Activated CD4-positive, alpha-beta T cell treated with anti-CD3 and anti-CD28 coated beads, Interleukin-2, amount 50 U/mL, for 48 hours (primary cell): ENCODE measurements around the gene LMOD2.

Experiments used
- DNase-seq, 2 experiments: peaks; one replicate each; pipeline ENCODE4 v3.0.0-alpha.2; 2020

Gene LMOD2

GRCh38 chr7:123641901-123642300 is 13.8 kb upstream of the LMOD2 start:
- DNase-seq = no peak

- DNase-seq = no peak
Observed at GRCh38 chr7:123643495-123644441, 11.9 kb upstream of the LMOD2 start.

GRCh38 chr7:123645516-123645915 is 10.2 kb upstream of the LMOD2 start:
- DNase-seq = no peak

- no peak for DNase-seq
Observed at GRCh38 chr7:123647106-123647730, 8.4 kb upstream of the LMOD2 start.

GRCh38 chr7:123649964-123650363 is 5.7 kb upstream of the LMOD2 start:
- no peak for DNase-seq

- DNase-seq = no peak
Observed at GRCh38 chr7:123650595-123650994, 5.1 kb upstream of the LMOD2 start.

- no peak for DNase-seq
Observed at GRCh38 chr7:123652406-123652805, 3.3 kb upstream of the LMOD2 start.

GRCh38 chr7:123653162-123653561 is 2.5 kb upstream of the LMOD2 start:
- no peak for DNase-seq

GRCh38 chr7:123656544-123657303 is 1.1 kb downstream of the LMOD2 start:
- no peak for DNase-seq

- no peak for DNase-seq
Observed at GRCh38 chr7:123657304-123657685, 1.6 kb downstream of the LMOD2 start.

GRCh38 chr7:123658023-123658422 is 2.4 kb downstream of the LMOD2 start:
- no peak for DNase-seq

- no peak for DNase-seq
Observed at GRCh38 chr7:123660514-123661354, 5.1 kb downstream of the LMOD2 start.

- no peak for DNase-seq
Observed at GRCh38 chr7:123661765-123662164, 6.1 kb downstream of the LMOD2 start.

- DNase-seq = no peak
Observed at GRCh38 chr7:123662293-123662692, 6.6 kb downstream of the LMOD2 start.

- DNase-seq = no peak
Observed at GRCh38 chr7:123662755-123663154, 7.1 kb downstream of the LMOD2 start.

- DNase-seq = no peak
Observed at GRCh38 chr7:123663200-123663599, 7.5 kb downstream of the LMOD2 start.

GRCh38 chr7:123665157-123665556 is 9.5 kb downstream of the LMOD2 start:
- no peak for DNase-seq

- no peak for DNase-seq
Observed at GRCh38 chr7:123665896-123666295, 10.2 kb downstream of the LMOD2 start.

- no peak for DNase-seq
Observed at GRCh38 chr7:123666492-123666891, 10.8 kb downstream of the LMOD2 start.

- DNase-seq = no peak
Observed at GRCh38 chr7:123669485-123669884, 13.8 kb downstream of the LMOD2 start.

- DNase-seq = no peak
Observed at GRCh38 chr7:123673137-123673732, 17.6 kb downstream of the LMOD2 start.

GRCh38 chr7:123673752-123674398 is 18.2 kb downstream of the LMOD2 start:
- no peak for DNase-seq
